GM12873 (cell line): ENCODE data around the gene WDR3.

ENCODE experiments used
- CTCF ChIP-seq: IDR thresholded peaks from 2 replicates; pipeline ENCODE4 v1.5.1; 2012; ENCODE audit warnings: low read depth, mild to moderate bottlenecking, moderate library complexity, low read length, control low read depth; ENCODE audit not compliant: insufficient read depth; ENCODE audit errors: missing control alignments

The WDR3 gene

GRCh38 chr1:117952386-117952785 is 22.8 kb downstream of the WDR3 start:
- no peak for TF ChIP-seq CTCF

- no peak for TF ChIP-seq CTCF
Measured at GRCh38 chr1:117959364-117959763, 29.8 kb downstream of the WDR3 start.

DNA sequence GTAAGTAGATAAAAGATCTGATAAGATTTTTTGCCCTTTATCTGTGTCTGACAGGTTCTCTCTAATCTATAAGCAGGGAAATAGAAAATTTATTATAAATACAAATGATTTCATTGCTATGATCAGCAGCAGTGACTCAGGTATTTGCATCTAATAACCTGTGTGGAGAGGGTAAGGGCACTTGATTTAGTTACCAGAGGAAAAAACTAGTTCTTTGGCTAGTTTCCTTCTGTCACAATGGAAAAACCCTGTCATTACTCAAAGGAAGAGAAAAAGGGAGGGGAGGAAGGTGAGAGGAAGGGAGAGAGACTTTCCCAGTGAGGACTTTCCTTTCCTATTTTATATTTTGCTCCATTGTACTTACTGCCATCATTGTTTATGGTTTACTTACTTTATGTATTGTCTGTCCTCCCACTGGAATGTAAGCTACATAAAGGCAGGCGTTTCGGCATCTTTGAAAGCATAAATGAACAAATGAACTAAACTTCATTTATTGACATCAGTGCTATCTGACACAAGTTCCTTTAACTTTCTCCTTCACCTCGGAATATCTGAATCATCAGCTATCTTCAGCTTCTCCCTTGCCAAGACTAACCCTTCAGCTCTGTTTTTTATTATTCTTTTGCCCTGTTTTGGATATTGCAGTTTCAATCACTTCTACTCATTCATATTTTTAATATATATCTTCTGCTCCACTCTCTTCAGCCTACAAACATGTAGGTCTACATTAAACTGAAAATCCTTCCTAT is 34.9 kb downstream of the WDR3 start:
- no peak for TF ChIP-seq CTCF

- TF ChIP-seq CTCF: peak; percentile 9
Measured at GRCh38 chr1:117967477-117967876, 37.9 kb downstream of the WDR3 start.

DNA sequence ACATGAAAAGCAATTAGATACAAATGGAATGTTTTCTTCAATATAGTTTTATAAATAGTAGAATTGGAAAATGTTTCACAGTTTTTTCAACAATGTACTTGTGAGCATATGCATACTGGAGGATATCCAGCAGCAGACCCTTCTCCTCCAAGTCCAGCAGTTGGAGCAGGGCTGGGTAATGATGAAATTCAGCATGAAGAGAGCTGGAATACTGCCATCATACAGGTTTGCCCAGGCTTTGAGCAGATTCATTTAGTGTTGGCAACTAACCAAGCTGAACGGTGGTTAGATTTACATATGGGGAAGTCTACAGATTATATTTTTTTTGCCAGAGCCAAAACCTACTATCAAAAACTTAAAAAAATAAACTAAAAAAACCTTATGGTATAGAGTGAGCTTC is 38.3 kb downstream of the WDR3 start:
- no peak for TF ChIP-seq CTCF

DNA sequence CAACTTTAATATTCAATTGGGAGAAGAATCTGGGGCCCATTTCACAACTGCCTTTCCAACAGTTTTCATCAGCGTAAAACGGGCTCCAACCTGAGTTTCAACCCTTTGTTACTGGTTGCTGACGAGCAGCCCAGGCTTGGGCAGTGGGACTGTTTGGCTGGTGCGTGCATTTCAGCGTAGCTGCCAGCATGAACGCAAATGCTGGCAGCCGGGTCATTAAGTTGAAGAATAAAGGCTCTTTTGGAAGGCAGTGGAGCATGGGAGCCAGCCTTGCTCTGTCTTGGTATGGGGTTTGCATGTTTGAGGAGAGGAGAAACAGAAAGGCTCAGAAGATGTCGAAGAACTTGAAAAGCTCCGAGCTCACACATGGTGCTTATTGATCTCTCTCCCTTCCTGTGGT is 40.7 kb downstream of the WDR3 start:
- no peak for TF ChIP-seq CTCF

GRCh38 chr1:117971777-117972176 is 42.2 kb downstream of the WDR3 start:
- no peak for TF ChIP-seq CTCF

DNA sequence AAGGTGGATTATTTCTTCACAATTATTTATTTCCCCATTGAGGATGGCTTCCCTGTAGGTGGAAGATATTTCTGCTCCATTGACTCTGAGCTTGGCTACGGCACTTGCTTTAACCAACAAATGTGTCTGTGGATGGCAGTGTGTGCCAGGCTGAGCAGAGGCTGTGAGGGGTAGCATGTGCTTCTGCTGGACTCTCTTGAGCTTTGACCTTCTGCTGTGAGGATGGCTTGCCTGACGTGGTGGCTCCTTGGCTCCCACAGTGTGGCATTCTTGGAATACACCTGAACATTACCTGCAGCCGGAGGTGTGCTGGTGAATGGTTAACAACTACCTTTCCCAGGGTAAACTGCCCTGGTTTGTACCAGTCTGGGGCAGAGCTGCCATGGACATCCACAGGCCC is 46.8 kb downstream of the WDR3 start:
- no peak for TF ChIP-seq CTCF
